Activated CD8-positive, alpha-beta T cell treated with anti-CD3 and anti-CD28 coated beads for 36 hours (primary cell): ENCODE results near the gene IKBKE. TPM values are rescaled to one million over a fixed set of nuclear protein-coding genes. Genes with fewer than 3 reads are reported as not detected.
A peak's percentile ranks its signal among the peaks of the same experiment; 100 is the strongest.

Experiments
- ATAC-seq: fragments of 200-7000 bp; cut with Tn5 transposase; one replicate; pipeline ENCODE4 v1.10.0; 2021; ENCODE audit warnings: mild to moderate bottlenecking, moderate library complexity
- CTCF ChIA-PET: fragments of 350-600 bp; sonication (Branson Sonifier 250); formaldehyde crosslinking; loops from one replicate; lab custom pipeline; 2021; ENCODE audit warnings: antibody characterized with exemption; lab: Charles Lee
- POLR2A ChIA-PET: fragments of 350-600 bp; sonication (Branson Sonifier 250); formaldehyde crosslinking; loops from one replicate; lab custom pipeline; 2021; ENCODE audit warnings: antibody characterized with exemption; lab: Charles Lee
- DNase-seq: peaks from one replicate; pipeline ENCODE4 v3.0.0-alpha.2; 2020
- H3K27ac Mint-ChIP-seq: one replicate; pipeline ENCODE4 v1.8.0; 2021; ENCODE audit warnings: mild to moderate bottlenecking, mixed read lengths
- H3K27me3 Mint-ChIP-seq: one replicate; pipeline ENCODE4 v1.8.0; 2021; ENCODE audit warnings: mixed read lengths
- H3K36me3 Mint-ChIP-seq: one replicate; pipeline ENCODE4 v1.8.0; 2021; ENCODE audit warnings: low read depth, mixed read lengths
- H3K4me1 Mint-ChIP-seq: one replicate; pipeline ENCODE4 v1.8.0; 2021; ENCODE audit warnings: low read depth, mixed read lengths
- H3K4me3 Mint-ChIP-seq: one replicate; pipeline ENCODE4 v1.8.0; 2021; ENCODE audit warnings: mild to moderate bottlenecking, moderate library complexity, mixed read lengths
- H3K9me3 Mint-ChIP-seq: one replicate; pipeline ENCODE4 v1.8.0; 2021; ENCODE audit warnings: mixed read lengths
- CTCF ChIP-seq: fragments of 200-600 bp; IDR thresholded peaks from one replicate; pipeline ENCODE4 v1.8.0; 2022; ENCODE audit warnings: antibody characterized with exemption, mild to moderate bottlenecking
- intact Hi-C: fragments of 100-400 bp; cut with micrococcal nuclease; formaldehyde crosslinking; loops from one replicate; pipeline ENCODE4 v1.10.0; 2022
- total RNA-seq, 2 experiments: library from RNA; stranded (reverse); gene quantifications; one replicate each; pipeline ENCODE4 v1.2.3, GENCODE V29; 2021

Gene IKBKE
- total RNA-seq, 2 experiments from 2014 or later = 14.3 to 14.9 TPM

- intact Hi-C loops = loop anchor here (5.0 kb wide), 1 partner anchor 75 kb away; no protein-coding TSS in a partner anchor
- Mint-ChIP-seq H3K36me3 (no peaks in the 10 kb centered on the region), H3K9me3 (no peaks in the 10 kb centered on the region), H3K4me3 (peak within 1 kb of the TSS; percentile 64), H3K4me1 (peaks cover 46% of the 10 kb centered on the region), H3K27me3 (peaks cover 28% of the 10 kb centered on the region), H3K27ac (peak within 1 kb of the TSS; percentile 10)
- CTCF ChIA-PET = interaction anchor here (0.6 to 4.0 kb wide), 15 partner anchors 8 to 481 kb away, joined by 3 to 21 read pairs (median 3); partner anchors contain the start of genes EIF2D and IKBKE
- POLR2A ChIA-PET = interaction anchor here (0.6 to 1.9 kb wide), 12 partner anchors 8 to 84 kb away, joined by 3 to 8 read pairs (median 4); no protein-coding TSS in a partner anchor
- ATAC-seq (peak; percentile 75), DNase-seq (peak; percentile 91)
- TF ChIP-seq CTCF = no peak
These were observed 37.2 kb downstream of the IKBKE start, which contains the start of gene RASSF5 for GRCh38 chr1:206507284-206508129. Gene RASSF5 (plus strand): TSS chr1:206507531. CDS start chr1:206507603, 72 bp downstream.

GRCh38 chr1:206508130-206508889 lies 38.0 kb downstream of the IKBKE start:
- TF ChIP-seq CTCF = no peak
- ChIA-PET POLR2A (interaction anchor here (1.5 kb wide), 1 partner anchor 11 kb away, joined by 4 read pairs; no protein-coding TSS in a partner anchor), CTCF (interaction anchor here (1.1 to 4.0 kb wide), 5 partner anchors 14 to 150 kb away, joined by 3 to 21 read pairs (median 4); no protein-coding TSS in a partner anchor)
- H3K27ac Mint-ChIP-seq = no peak overlapping the region
- ATAC-seq = no peak
- peaks cover 28% of the 10 kb centered on the region for H3K27me3 Mint-ChIP-seq
- peak overlapping the region; percentile 62 for H3K4me3 Mint-ChIP-seq
- H3K36me3 Mint-ChIP-seq = no peaks in the 10 kb centered on the region
- intact Hi-C loops = loop anchor here (5.0 kb wide), 1 partner anchor 74 kb away; no protein-coding TSS in a partner anchor
- H3K4me1 Mint-ChIP-seq = peaks cover 44% of the 10 kb centered on the region
- peak; percentile 12 for DNase-seq
- no peaks in the 10 kb centered on the region for H3K9me3 Mint-ChIP-seq

GRCh38 chr1:206508956-206509355 lies 38.7 kb downstream of the IKBKE start:
- Mint-ChIP-seq H3K27me3 (peaks cover 28% of the 10 kb centered on the region), H3K27ac (no peak overlapping the region), H3K4me1 (peaks cover 37% of the 10 kb centered on the region), H3K36me3 (no peaks in the 10 kb centered on the region), H3K4me3 (peak overlapping the region; percentile 62), H3K9me3 (no peaks in the 10 kb centered on the region)
- ChIA-PET POLR2A (no interaction called here), CTCF (no interaction called here)
- ATAC-seq (no peak), DNase-seq (no peak)
- intact Hi-C loops = loop anchor here (5.0 kb wide), 1 partner anchor 73 kb away; no protein-coding TSS in a partner anchor
- no peak for TF ChIP-seq CTCF

GRCh38 chr1:206509612-206510257 lies 39.5 kb downstream of the IKBKE start:
- no peak for DNase-seq
- peaks cover 30% of the 10 kb centered on the region for H3K4me1 Mint-ChIP-seq
- H3K9me3 Mint-ChIP-seq = no peaks in the 10 kb centered on the region
- no peak overlapping the region for H3K27ac Mint-ChIP-seq
- POLR2A ChIA-PET = no interaction called here
- ATAC-seq = no peak
- CTCF ChIA-PET = interaction anchor here (1.0 kb wide), 1 partner anchor 35 kb away, joined by 3 read pairs; no protein-coding TSS in a partner anchor
- no peak for TF ChIP-seq CTCF
- H3K4me3 Mint-ChIP-seq = no peak overlapping the region
- intact Hi-C loops = loop anchor here (5.0 kb wide), 1 partner anchor 73 kb away; no protein-coding TSS in a partner anchor
- no peaks in the 10 kb centered on the region for H3K36me3 Mint-ChIP-seq
- peaks cover 28% of the 10 kb centered on the region for H3K27me3 Mint-ChIP-seq
